CD8-positive, alpha-beta memory T cell (primary cell): ENCODE data around the gene SLIT3. TPM values are rescaled to one million over a fixed set of nuclear protein-coding genes. Genes with fewer than 3 reads are reported as not detected.

Experiments
- CTCF ChIA-PET: fragments of 350-600 bp; sonication (Branson Sonifier 250); formaldehyde crosslinking; loops from one replicate; lab custom pipeline; 2021; ENCODE audit warnings: antibody characterized with exemption; lab: Charles Lee
- POLR2A ChIA-PET: fragments of 350-600 bp; sonication (Branson Sonifier 250); formaldehyde crosslinking; loops from one replicate; lab custom pipeline; 2021; ENCODE audit warnings: antibody characterized with exemption; lab: Charles Lee
- DNase-seq, 5 donors: peaks; one replicate each; pipeline versions ENCODE4 v3.0.0 to v3.0.0-alpha.2; 2020 to 2022; ENCODE audit warnings: mixed read lengths in 1 of 5
- H3K27ac ChIP-seq: one replicate; pipeline ENCODE4 v1.7.0; 2013; ENCODE audit warnings: low read depth, mild to moderate bottlenecking, low read length, moderate library complexity
- H3K27me3 ChIP-seq: 2 replicates; pipeline ENCODE4 v1.7.0; 2013; ENCODE audit warnings: low read length, mild to moderate bottlenecking; ENCODE audit not compliant: insufficient read depth, poor library complexity, severe bottlenecking
- H3K36me3 ChIP-seq: 2 replicates; pipeline ENCODE4 v1.7.0; 2013; ENCODE audit warnings: mild to moderate bottlenecking, low read length, moderate library complexity; ENCODE audit not compliant: insufficient read depth
- H3K4me1 ChIP-seq: 2 replicates; pipeline ENCODE4 v1.7.0; 2013; ENCODE audit warnings: mild to moderate bottlenecking, low read length, moderate library complexity; ENCODE audit not compliant: insufficient read depth
- H3K4me3 ChIP-seq: 2 replicates; pipeline ENCODE4 v1.7.0; 2013; ENCODE audit warnings: mild to moderate bottlenecking, low read length
- H3K9me3 ChIP-seq: 2 replicates; pipeline ENCODE4 v1.7.0; 2013; ENCODE audit warnings: mild to moderate bottlenecking, low read length
- H3K27ac Mint-ChIP-seq, 8 donors: one replicate each; pipeline ENCODE4 v1.8.0; 2020 to 2021; ENCODE audit warnings: mixed read lengths in 8 of 8, mild to moderate bottlenecking in 6 of 8, inconsistent platforms in 3 of 8, moderate library complexity in 3 of 8
- H3K27me3 Mint-ChIP-seq, 2 donors: one replicate each; pipeline ENCODE4 v1.8.0; 2020 to 2021; ENCODE audit warnings: mixed read lengths in 2 of 2, mild to moderate bottlenecking in 1 of 2, moderate library complexity in 1 of 2
- H3K36me3 Mint-ChIP-seq, 3 donors: one replicate each; pipeline ENCODE4 v1.8.0; 2020 to 2021; ENCODE audit warnings: mixed read lengths in 3 of 3, inconsistent platforms in 1 of 3, mild to moderate bottlenecking in 1 of 3
- H3K4me1 Mint-ChIP-seq, 3 donors: one replicate each; pipeline ENCODE4 v1.8.0; 2020 to 2021; ENCODE audit warnings: mixed read lengths in 3 of 3, inconsistent platforms in 1 of 3, mild to moderate bottlenecking in 1 of 3
- H3K4me3 Mint-ChIP-seq, 7 donors: one replicate each; pipeline ENCODE4 v1.8.0; 2020 to 2021; ENCODE audit warnings: mixed read lengths in 7 of 7, mild to moderate bottlenecking in 6 of 7, moderate library complexity in 4 of 7, inconsistent platforms in 2 of 7
- H3K9me3 Mint-ChIP-seq, 5 donors: one replicate each; pipeline ENCODE4 v1.8.0; 2020 to 2022; ENCODE audit warnings: mixed read lengths in 5 of 5, mild to moderate bottlenecking in 3 of 5, moderate library complexity in 2 of 5, inconsistent platforms in 1 of 5
- polyA plus RNA-seq: library from polyadenylated mRNA; unstranded; fragments of 300-500 nt; fragmentation: Illumina TruSeq; gene quantifications from one replicate; pipeline ENCODE4 v1.2.3, GENCODE V29; 2021
- total RNA-seq, 2 experiments: library from RNA; stranded (reverse); gene quantifications; one replicate each; pipeline ENCODE4 v1.2.3, GENCODE V29; 2021

SLIT3 gene
- total and polyA plus RNA-seq, 3 experiments from 2014 or later: 0.49 to 0.72 TPM; not detected in 1

DNA sequence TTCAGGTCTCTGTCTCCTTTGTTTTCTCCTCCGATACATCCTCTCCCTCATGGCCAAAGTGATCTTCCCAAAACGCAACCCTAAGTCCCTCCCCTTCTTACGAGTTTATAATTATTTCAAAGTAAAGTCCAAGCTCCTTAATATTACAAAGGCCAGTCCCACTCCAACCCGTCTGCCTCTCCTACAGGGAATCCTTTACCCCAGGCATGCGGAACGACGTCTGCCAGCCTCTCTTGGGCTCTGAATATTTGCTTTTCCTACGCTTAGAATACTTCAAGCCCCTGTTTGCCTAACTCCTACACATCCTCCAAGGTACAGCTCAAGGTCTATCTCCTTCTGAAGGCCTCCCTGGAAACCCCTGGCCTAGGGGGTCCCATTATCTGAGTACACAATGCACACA lies 246.4 kb downstream of the SLIT3 start:
- Mint-ChIP-seq H3K4me1 (no peaks in the 10 kb centered on the region), H3K27me3 (peaks cover 11% of the 10 kb centered on the region in 2 donors), H3K36me3 (no peaks in the 10 kb centered on the region), H3K4me3 (peak overlapping the region in 1 of 7 donors; percentile 15), H3K9me3 (no peaks in the 10 kb centered on the region), H3K27ac (no peak overlapping the region)
- no peaks in the 10 kb centered on the region for H3K9me3 ChIP-seq
- no peak overlapping the region for H3K27ac ChIP-seq
- ChIA-PET CTCF (no interaction called here), POLR2A (no interaction called here)
- no peak overlapping the region for H3K4me3 ChIP-seq
- H3K27me3 ChIP-seq: no peaks in the 10 kb centered on the region
- no peak for DNase-seq
- H3K4me1 ChIP-seq: no peaks in the 10 kb centered on the region
- no peaks in the 10 kb centered on the region for H3K36me3 ChIP-seq

DNA sequence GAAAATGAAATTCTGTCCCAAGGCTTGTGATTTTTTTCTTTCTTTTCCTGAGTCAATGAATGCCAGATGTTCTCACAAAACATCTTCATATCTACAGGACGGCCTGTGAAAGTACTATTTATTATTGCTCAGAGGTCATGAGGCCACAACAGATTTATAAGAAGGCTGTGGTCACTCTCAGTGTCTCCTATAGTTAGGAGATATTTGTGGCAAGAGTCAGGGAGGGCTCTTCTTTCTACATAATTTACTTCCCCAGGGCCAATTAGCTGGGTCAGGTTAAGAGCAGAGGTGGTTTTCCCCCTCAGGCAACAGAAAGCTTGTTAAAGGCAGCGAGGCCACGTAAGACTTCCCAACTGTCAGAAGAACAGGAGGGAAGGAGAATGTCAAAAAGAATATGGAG lies 248.7 kb downstream of the SLIT3 start:
- H3K36me3 ChIP-seq: no peaks in the 10 kb centered on the region
- CTCF ChIA-PET: no interaction called here
- no peaks in the 10 kb centered on the region for H3K9me3 ChIP-seq
- Mint-ChIP-seq H3K27me3 (peaks cover 10% of the 10 kb centered on the region in 2 donors), H3K4me1 (no peaks in the 10 kb centered on the region), H3K27ac (no peak overlapping the region), H3K36me3 (no peaks in the 10 kb centered on the region), H3K9me3 (no peaks in the 10 kb centered on the region), H3K4me3 (no peak overlapping the region)
- H3K4me3 ChIP-seq: no peak overlapping the region
- H3K27me3 ChIP-seq: no peaks in the 10 kb centered on the region
- no peaks in the 10 kb centered on the region for H3K4me1 ChIP-seq
- no peak overlapping the region for H3K27ac ChIP-seq
- no peak for DNase-seq
- POLR2A ChIA-PET: no interaction called here

DNA sequence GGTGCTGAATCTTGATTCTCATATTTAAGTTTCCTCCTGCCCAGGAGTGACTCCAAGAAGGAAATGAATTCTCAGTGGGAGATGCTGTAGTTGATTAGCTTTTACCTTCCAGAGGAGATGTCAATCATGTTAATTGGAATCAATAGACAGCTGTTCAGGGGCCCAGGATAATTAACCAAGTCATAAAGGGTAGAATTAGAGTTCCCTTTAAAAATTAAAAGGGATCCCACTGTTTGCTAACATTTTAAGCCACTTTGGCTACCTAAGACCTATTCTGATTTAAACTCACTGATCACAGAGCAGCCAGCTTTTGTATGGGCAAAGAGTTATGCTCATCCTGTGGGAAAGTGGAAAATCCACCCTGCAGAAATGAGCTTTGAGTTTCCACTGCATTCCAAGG lies 249.6 kb downstream of the SLIT3 start:
- DNase-seq: no peak
- no peaks in the 10 kb centered on the region for H3K36me3 Mint-ChIP-seq
- Histone ChIP-seq H3K27ac (no peak overlapping the region), H3K4me1 (no peaks in the 10 kb centered on the region), H3K9me3 (no peaks in the 10 kb centered on the region), H3K4me3 (no peak overlapping the region), H3K27me3 (no peaks in the 10 kb centered on the region), H3K36me3 (no peaks in the 10 kb centered on the region)
- H3K27me3 Mint-ChIP-seq: peaks cover 6 to 10% of the 10 kb centered on the region in 2 donors
- POLR2A ChIA-PET: no interaction called here
- H3K27ac Mint-ChIP-seq: no peak overlapping the region
- no peak overlapping the region for H3K4me3 Mint-ChIP-seq
- CTCF ChIA-PET: no interaction called here
- H3K4me1 Mint-ChIP-seq: no peaks in the 10 kb centered on the region
- H3K9me3 Mint-ChIP-seq: no peaks in the 10 kb centered on the region

DNA sequence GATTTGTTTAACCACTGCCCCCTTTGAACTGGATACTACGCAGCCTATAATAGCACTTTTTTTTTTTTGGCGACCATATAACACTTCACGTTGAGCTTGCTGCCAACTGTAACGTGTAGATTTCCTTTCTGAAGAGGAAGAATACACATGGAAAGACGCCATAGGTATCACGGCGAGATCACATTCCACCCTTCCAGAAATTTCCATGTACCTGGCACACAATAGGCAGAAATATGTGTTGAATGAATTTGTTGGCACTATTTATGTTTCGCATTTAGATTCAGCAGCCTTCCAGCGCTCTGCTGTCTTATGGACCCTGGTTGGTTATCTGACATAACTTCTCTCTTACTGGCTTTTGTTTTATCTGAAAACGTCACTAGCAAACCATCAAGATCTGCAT lies 250.3 kb downstream of the SLIT3 start:
- Histone ChIP-seq H3K4me1 (no peaks in the 10 kb centered on the region), H3K4me3 (no peak overlapping the region), H3K9me3 (no peaks in the 10 kb centered on the region), H3K36me3 (no peaks in the 10 kb centered on the region), H3K27ac (no peak overlapping the region), H3K27me3 (no peaks in the 10 kb centered on the region)
- POLR2A ChIA-PET: no interaction called here
- Mint-ChIP-seq H3K27ac (no peak overlapping the region), H3K36me3 (no peaks in the 10 kb centered on the region), H3K4me3 (no peak overlapping the region), H3K9me3 (no peaks in the 10 kb centered on the region), H3K27me3 (peaks cover 6 to 7% of the 10 kb centered on the region in 2 donors), H3K4me1 (no peaks in the 10 kb centered on the region)
- CTCF ChIA-PET: no interaction called here
- DNase-seq: no peak

DNA sequence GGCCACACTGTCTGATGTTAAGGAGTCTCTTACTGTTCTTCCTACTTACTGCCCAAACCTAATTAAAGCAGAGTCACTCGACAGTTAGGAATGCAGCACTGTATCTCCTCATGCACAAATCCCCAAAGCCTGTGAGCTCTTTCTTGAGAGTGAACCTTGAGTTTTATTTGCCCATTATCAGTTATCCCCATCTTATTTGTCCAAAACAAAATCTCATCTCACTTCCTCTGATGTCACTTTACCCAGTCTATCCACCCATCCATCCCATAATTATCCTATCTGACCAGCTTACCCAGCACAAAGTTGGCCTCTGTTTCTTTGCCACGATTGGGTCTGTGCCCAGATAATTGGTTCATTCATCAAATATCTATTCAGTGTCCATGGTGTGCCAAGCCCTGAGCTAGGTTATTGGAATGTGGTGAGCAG lies 250.8 kb downstream of the SLIT3 start:
- H3K27ac Mint-ChIP-seq: no peak overlapping the region
- Histone ChIP-seq H3K4me1 (no peaks in the 10 kb centered on the region), H3K27ac (no peak overlapping the region), H3K36me3 (no peaks in the 10 kb centered on the region), H3K27me3 (no peaks in the 10 kb centered on the region), H3K4me3 (no peak overlapping the region), H3K9me3 (no peaks in the 10 kb centered on the region)
- peaks cover 6 to 7% of the 10 kb centered on the region in 2 donors for H3K27me3 Mint-ChIP-seq
- H3K36me3 Mint-ChIP-seq: no peaks in the 10 kb centered on the region
- H3K9me3 Mint-ChIP-seq: no peaks in the 10 kb centered on the region
- no peak for DNase-seq
- H3K4me3 Mint-ChIP-seq: no peak overlapping the region
- H3K4me1 Mint-ChIP-seq: no peaks in the 10 kb centered on the region
- CTCF ChIA-PET: no interaction called here
- POLR2A ChIA-PET: no interaction called here

DNA sequence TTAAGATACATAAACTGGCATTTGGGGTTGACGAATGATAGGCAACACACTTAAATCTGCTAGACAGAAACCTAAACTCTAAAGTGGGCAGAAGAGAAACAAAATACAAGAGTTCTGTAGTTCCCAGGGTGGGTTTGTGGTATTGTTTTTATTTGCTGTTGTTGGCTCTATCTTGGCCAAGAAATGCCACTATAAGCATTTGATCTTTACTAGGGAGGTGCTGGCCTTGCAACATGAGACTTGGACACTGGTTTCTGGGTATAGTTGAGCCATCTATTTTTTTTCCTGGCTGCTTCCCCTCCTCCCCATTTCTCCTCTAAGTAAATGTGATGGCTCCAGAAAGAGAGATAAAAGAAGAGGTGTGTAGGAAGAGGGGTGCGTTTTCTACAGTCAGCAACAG lies 251.2 kb downstream of the SLIT3 start:
- Histone ChIP-seq H3K27me3 (no peaks in the 10 kb centered on the region), H3K36me3 (no peaks in the 10 kb centered on the region), H3K4me3 (no peak overlapping the region), H3K27ac (no peak overlapping the region), H3K4me1 (no peaks in the 10 kb centered on the region), H3K9me3 (no peaks in the 10 kb centered on the region)
- Mint-ChIP-seq H3K9me3 (no peaks in the 10 kb centered on the region), H3K4me3 (no peak overlapping the region), H3K36me3 (no peaks in the 10 kb centered on the region), H3K27ac (no peak overlapping the region), H3K27me3 (peaks cover 6 to 7% of the 10 kb centered on the region in 2 donors), H3K4me1 (no peaks in the 10 kb centered on the region)
- no peak for DNase-seq
- ChIA-PET CTCF (no interaction called here), POLR2A (no interaction called here)

DNA sequence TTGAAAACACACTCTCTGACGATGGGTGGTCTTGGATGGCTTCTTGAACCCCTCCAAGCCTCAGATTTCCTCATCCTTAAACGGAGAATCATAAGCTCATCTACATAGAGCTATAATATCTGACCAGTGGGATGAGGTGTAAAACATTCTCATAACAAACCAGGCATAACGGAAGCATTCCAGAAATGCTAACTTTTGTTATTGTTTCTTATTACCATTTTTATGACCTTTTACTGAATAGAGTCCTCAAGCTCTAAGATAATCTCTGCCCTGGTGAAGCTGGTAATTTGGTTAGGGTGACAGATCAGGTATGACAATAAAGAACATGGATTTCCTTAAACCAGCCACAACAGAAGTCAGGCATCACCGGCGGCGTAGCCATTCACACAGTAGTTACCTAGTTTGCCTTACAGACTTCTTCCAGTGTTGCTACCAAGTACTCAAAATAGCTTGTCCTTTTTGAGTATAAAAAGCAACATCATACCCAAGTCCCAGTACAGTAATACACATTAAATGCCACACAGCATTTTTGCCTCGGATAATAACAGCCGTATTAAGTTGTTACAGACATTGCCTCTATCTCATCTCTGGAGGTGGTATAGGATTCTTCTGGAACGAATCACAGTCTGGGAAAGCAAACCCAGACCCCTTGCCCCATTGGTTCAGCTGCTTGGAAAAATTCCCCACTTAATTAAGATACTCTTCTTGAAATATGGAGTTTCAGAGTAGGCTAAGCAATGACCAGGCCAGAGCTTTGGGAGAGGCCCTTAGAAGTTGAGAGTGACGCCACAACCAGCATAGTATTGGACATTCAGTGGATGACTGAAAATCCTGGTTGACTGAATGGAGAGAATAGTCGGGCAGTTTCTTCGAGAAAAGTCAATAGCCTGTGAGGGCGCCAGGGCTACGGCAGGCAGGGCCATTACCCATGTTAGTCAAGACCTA lies 252.5 kb downstream of the SLIT3 start:
- H3K36me3 ChIP-seq: no peaks in the 10 kb centered on the region
- no peak overlapping the region for H3K4me3 Mint-ChIP-seq
- no peaks in the 10 kb centered on the region for H3K4me1 Mint-ChIP-seq
- H3K27me3 Mint-ChIP-seq: peaks cover 0 to 8% of the 10 kb centered on the region in 2 donors
- no peak overlapping the region for H3K4me3 ChIP-seq
- H3K27me3 ChIP-seq: no peaks in the 10 kb centered on the region
- ChIA-PET POLR2A (no interaction called here), CTCF (no interaction called here)
- no peaks in the 10 kb centered on the region for H3K36me3 Mint-ChIP-seq
- no peaks in the 10 kb centered on the region for H3K9me3 Mint-ChIP-seq
- DNase-seq: no peak
- no peaks in the 10 kb centered on the region for H3K9me3 ChIP-seq
- H3K4me1 ChIP-seq: no peaks in the 10 kb centered on the region
- no peak overlapping the region for H3K27ac ChIP-seq
- H3K27ac Mint-ChIP-seq: no peak overlapping the region

DNA sequence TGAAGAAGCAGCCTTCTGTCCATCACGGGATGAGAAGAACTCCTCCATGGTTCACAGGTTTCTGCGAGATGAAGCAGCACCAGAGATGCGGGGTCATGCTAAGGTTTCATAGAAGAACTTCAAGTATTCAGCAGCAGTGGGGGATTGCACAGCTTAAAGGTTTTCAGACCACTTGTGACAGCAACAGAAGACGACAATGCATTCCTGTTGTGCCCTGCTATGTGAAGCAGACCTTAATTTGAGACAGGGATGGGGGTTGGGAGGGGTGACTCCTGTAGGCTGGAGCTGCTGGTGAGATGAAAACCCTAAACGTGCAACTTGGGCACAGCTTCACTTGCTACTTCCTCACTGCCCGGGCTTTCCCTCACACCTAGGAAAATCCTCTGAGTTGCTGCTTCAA lies 256.0 kb downstream of the SLIT3 start:
- no peaks in the 10 kb centered on the region for H3K9me3 ChIP-seq
- Mint-ChIP-seq H3K27ac (no peak overlapping the region), H3K4me1 (no peaks in the 10 kb centered on the region), H3K4me3 (no peak overlapping the region), H3K9me3 (peaks cover 0 to 3% (median 0%) of the 10 kb centered on the region in 5 donors), H3K36me3 (no peaks in the 10 kb centered on the region), H3K27me3 (peaks cover 4 to 9% of the 10 kb centered on the region in 2 donors)
- DNase-seq: no peak
- H3K4me3 ChIP-seq: no peak overlapping the region
- H3K27ac ChIP-seq: no peak overlapping the region
- H3K27me3 ChIP-seq: no peaks in the 10 kb centered on the region
- no peaks in the 10 kb centered on the region for H3K36me3 ChIP-seq
- ChIA-PET CTCF (no interaction called here), POLR2A (no interaction called here)
- no peaks in the 10 kb centered on the region for H3K4me1 ChIP-seq
